HepG2 (cell line): ENCODE results near the gene MROH2A.

Source experiments
- CCDC6 ChIP-seq: sonication (generic); formaldehyde crosslinking; IDR thresholded peaks from 2 replicates; pipeline ENCODE4 v1.8.1; 2022; ENCODE audit warnings: mild to moderate bottlenecking, missing genetic modification reagents, moderate library complexity
- CTCF ChIP-seq: sonication (generic); formaldehyde crosslinking; IDR thresholded peaks from 2 replicates; pipeline ENCODE4 v1.5.0; 2020; ENCODE audit warnings: mild to moderate bottlenecking, missing genetic modification reagents, moderate library complexity
- ELF3 ChIP-seq: IDR thresholded peaks from 2 replicates; pipeline ENCODE4 v1.6.1; 2016; ENCODE audit warnings: missing genetic modification reagents, missing compliant biosample characterization
- NFRKB ChIP-seq: fragments of 450-650 bp; IDR thresholded peaks from 2 replicates; pipeline ENCODE4 v1.6.1; 2017
- POLR2AphosphoS5 ChIP-seq: IDR thresholded peaks from 2 replicates; pipeline ENCODE4 v1.6.1; 2012; ENCODE audit warnings: low read depth, low read length
- ZBTB49 ChIP-seq: sonication (generic); formaldehyde crosslinking; IDR thresholded peaks from 2 replicates; pipeline ENCODE4 v1.4.0; 2020; ENCODE audit warnings: missing genetic modification reagents, borderline replicate concordance
- ZNF264 ChIP-seq: sonication (generic); formaldehyde crosslinking; IDR thresholded peaks from 2 replicates; pipeline ENCODE4 v1.4.0; 2020; ENCODE audit warnings: missing genetic modification reagents

DNA sequence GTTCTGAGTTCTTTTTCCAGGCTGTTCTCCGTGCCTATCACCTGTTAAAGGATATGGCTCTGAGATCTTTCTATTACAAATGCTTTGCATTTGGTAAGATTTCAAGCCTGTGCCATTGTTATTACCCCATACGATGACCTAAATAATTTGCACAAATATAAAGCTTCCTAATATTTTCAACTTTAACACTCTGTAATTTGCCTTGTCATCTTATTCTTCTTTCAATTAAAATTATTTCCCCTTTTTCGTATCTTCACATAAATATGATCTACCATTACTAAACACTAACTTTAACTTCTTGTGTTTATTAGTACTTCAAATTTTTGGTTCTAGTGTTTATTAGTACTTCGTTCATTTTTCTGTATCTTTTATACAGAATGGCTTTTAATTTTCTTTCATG is 93.3 kb downstream of the MROH2A start:
- no peak for TF ChIP-seq ZBTB49 (CRISPR knock-in tag)
- no peak for TF ChIP-seq ZNF264 (CRISPR knock-in tag)
- TF ChIP-seq CCDC6 = no peak
- no peak for TF ChIP-seq POLR2AphosphoS5
- no peak for TF ChIP-seq NFRKB
- no peak for TF ChIP-seq ELF3 (CRISPR knock-in tag)
- TF ChIP-seq CTCF (CRISPR knock-in tag) = no peak
